ENCODE data around the gene CLIP2. TPM values are rescaled to one million over a fixed set of nuclear protein-coding genes. Genes with fewer than 3 reads are reported as not detected.

CLIP2 gene
- total RNA-seq, 1 experiment from 2014 or later: 21.6 TPM

GRCh38 chr7:74306004-74306729, 17.0 kb downstream of the CLIP2 start:
- Mint-ChIP-seq H3K27ac (no peak overlapping the region; a peak in 1 of 7 replicates), H3K4me1 (peaks cover 6 to 8% of the 10 kb centered on the region in 2 experiments; a peak in 1 of 4 replicates), H3K4me3 (no peak overlapping the region), H3K9me3 (no peaks in the 10 kb centered on the region), H3K36me3 (ENCODE audit: insufficient read depth in 1 of 3, low read depth in 3 of 3) (peaks cover 0 to 3% (median 0%) of the 10 kb centered on the region in 3 experiments; a peak in 2 of 7 replicates), H3K27me3 (ENCODE audit: low read depth) (no peaks in the 10 kb centered on the region)
- no peak overlapping the region for H2BK12ac ChIP-seq (ENCODE audit: insufficient read length, low read depth, low read length)
- no peak overlapping the region for H4K91ac ChIP-seq (ENCODE audit: insufficient read length, low read depth, low read length)
- DNase-seq: no peak
- H3K4me1 ChIP-seq (ENCODE audit: insufficient read depth, low read length): no peaks in the 10 kb centered on the region
- H4K20me1 ChIP-seq (ENCODE audit: control insufficient read depth, insufficient read depth, insufficient read length): no peaks in the 10 kb centered on the region
- H3K9me3 ChIP-seq (ENCODE audit: control insufficient read depth, low read depth, low read length): no peaks in the 10 kb centered on the region
- H2BK15ac ChIP-seq (ENCODE audit: low read depth, low read length): no peak overlapping the region
- H3K56ac ChIP-seq (ENCODE audit: insufficient read length, low read depth, low read length): no peak overlapping the region
- no peak overlapping the region for H2BK20ac ChIP-seq (ENCODE audit: low read depth, low read length, poor library complexity, severe bottlenecking)
- no peak overlapping the region for H4K8ac ChIP-seq (replicated peaks; ENCODE audit: insufficient read length, low read depth, low read length)
- no peak overlapping the region for H2BK120ac ChIP-seq (ENCODE audit: low read depth, low read length, poor library complexity, severe bottlenecking)
- no peak overlapping the region for H2AFZ ChIP-seq (ENCODE audit: low read length)
- H3K18ac ChIP-seq (ENCODE audit: insufficient read length, low read depth, low read length): no peak overlapping the region
- H2AK5ac ChIP-seq (ENCODE audit: insufficient read length, low read length): no peak overlapping the region
- H3K27me3 ChIP-seq (ENCODE audit: insufficient read depth, low read length): no peaks in the 10 kb centered on the region
- no peak overlapping the region for H3K4me2 ChIP-seq (ENCODE audit: insufficient read depth, insufficient read length, low read length)
- no peak overlapping the region for H3K23ac ChIP-seq (ENCODE audit: insufficient read length, low read depth, low read length)
- H3K79me2 ChIP-seq (ENCODE audit: insufficient read depth, low read length): no peaks in the 10 kb centered on the region; the same call in 1 of the 2 replicates
- no CpG with 5 or more reads among the region's 27 CpGs for WGBS (ENCODE audit: extremely low coverage, insufficient read length, low lambda C conversion rate)
- no peak for TF ChIP-seq CTCF (conservative IDR thresholded peaks at IDR 0.05)
- no peak overlapping the region for H4K5ac ChIP-seq (ENCODE audit: insufficient read length, low read depth, low read length)
- H3K14ac ChIP-seq (ENCODE audit: insufficient read depth, low read length): peak overlapping the region; percentile 3; the same call in 1 of the 2 replicates
- no peak overlapping the region for H3T11ph ChIP-seq (ENCODE audit: low read length)
- no peak overlapping the region for H3K4ac ChIP-seq (ENCODE audit: low read depth, low read length)
- H3K23me2 ChIP-seq (ENCODE audit: insufficient read length, low read depth, low read length, poor library complexity, severe bottlenecking): no peaks in the 10 kb centered on the region
- peaks cover 5% of the 10 kb centered on the region for H3K79me1 ChIP-seq (ENCODE audit: insufficient read depth, low read depth, low read length, poor library complexity, severe bottlenecking)
- no peak overlapping the region for H3K9ac ChIP-seq (ENCODE audit: extremely low read depth, insufficient read length, low read length)
- H2BK5ac ChIP-seq (ENCODE audit: insufficient read length, low read length): no peak overlapping the region
- no peak overlapping the region for H3K27ac ChIP-seq (ENCODE audit: insufficient read length, low read depth, low read length)

Measured in H9 (cell line).